Measurements from ENCODE around the gene INCA1.

Gene INCA1

DNA sequence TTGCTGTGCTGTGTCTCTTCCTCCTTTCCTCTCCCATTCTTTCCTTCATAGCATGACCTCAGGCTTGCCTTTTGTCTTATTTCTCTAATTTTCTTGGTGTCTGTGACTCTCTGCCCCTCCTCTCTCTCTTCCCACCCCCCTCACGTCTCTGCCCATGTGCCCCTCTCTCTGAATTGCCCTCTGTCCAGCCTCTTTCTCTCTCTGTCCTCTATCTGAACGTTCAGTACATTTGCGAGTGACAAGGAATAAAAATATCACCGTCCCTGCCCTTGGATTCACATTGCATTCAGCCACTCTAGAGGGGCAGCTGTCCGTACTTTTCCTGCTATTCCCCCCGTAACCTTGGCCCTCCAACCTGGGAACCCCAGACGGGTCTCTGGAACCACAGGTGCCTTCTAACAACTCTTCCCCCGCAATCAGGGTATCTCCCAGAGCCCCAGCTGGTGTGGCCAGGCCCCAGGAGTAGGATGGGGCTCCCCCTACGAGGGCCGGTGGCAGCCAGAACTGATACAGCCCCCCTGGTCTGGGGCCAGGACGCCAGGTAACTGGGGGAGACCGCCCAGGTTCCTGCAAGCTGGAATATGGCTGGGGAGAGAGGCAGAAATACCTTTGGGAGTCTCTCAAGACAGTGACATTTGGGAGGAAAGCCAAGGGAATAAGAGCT, 2.2 kb upstream of the INCA1 start:
- peak overlapping the region; percentile 84; the same call in 1 of the 2 replicates for H3K9ac ChIP-seq (ENCODE audit: low read depth, low read length)
- peak overlapping the region; percentile 93 for H3K4me2 ChIP-seq (ENCODE audit: insufficient read depth, low read length)
- DNase-seq, result no peak
- no peak overlapping the region for H3K27ac ChIP-seq (ENCODE audit: low read length)
- no peak for TF ChIP-seq EZH2 (IDR thresholded peaks at IDR 0.05; ENCODE audit: borderline replicate concordance, low read depth, low read length, severe bottlenecking)
- TF ChIP-seq, protein P1, sequence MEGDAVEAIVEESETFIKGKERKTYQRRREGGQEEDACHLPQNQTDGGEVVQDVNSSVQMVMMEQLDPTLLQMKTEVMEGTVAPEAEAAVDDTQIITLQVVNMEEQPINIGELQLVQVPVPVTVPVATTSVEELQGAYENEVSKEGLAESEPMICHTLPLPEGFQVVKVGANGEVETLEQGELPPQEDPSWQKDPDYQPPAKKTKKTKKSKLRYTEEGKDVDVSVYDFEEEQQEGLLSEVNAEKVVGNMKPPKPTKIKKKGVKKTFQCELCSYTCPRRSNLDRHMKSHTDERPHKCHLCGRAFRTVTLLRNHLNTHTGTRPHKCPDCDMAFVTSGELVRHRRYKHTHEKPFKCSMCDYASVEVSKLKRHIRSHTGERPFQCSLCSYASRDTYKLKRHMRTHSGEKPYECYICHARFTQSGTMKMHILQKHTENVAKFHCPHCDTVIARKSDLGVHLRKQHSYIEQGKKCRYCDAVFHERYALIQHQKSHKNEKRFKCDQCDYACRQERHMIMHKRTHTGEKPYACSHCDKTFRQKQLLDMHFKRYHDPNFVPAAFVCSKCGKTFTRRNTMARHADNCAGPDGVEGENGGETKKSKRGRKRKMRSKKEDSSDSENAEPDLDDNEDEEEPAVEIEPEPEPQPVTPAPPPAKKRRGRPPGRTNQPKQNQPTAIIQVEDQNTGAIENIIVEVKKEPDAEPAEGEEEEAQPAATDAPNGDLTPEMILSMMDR (IDR thresholded peaks at IDR 0.05; ENCODE audit: borderline replicate concordance, extremely low read depth, low read length, poor library complexity, severe bottlenecking), result no peak
- ATAC-seq (ENCODE audit: insufficient read depth, low read depth), result no peak
- peaks cover 37% of the 10 kb centered on the region for H3K36me3 ChIP-seq (ENCODE audit: insufficient read depth, low read length)
- H4K20me1 ChIP-seq (ENCODE audit: insufficient read depth, low read length), result no peaks in the 10 kb centered on the region
- peaks cover 9% of the 10 kb centered on the region; the same call in 1 of the 2 replicates for H3K79me2 ChIP-seq (ENCODE audit: insufficient read depth, low read length)
- no peak overlapping the region for H3K4me3 ChIP-seq (ENCODE audit: low read depth in 1 of 2, low read length in 2 of 2)
- H2AFZ ChIP-seq (ENCODE audit: low read depth, low read length), result no peak overlapping the region
- H3K9me3 ChIP-seq (ENCODE audit: insufficient read depth, low read length, severe bottlenecking), result no peaks in the 10 kb centered on the region
- no peaks in the 10 kb centered on the region for H3K27me3 ChIP-seq (ENCODE audit: insufficient read depth, low read length, poor library complexity)
- peaks cover 29% of the 10 kb centered on the region for H3K4me1 ChIP-seq (ENCODE audit: insufficient read depth, low read length)

DNA sequence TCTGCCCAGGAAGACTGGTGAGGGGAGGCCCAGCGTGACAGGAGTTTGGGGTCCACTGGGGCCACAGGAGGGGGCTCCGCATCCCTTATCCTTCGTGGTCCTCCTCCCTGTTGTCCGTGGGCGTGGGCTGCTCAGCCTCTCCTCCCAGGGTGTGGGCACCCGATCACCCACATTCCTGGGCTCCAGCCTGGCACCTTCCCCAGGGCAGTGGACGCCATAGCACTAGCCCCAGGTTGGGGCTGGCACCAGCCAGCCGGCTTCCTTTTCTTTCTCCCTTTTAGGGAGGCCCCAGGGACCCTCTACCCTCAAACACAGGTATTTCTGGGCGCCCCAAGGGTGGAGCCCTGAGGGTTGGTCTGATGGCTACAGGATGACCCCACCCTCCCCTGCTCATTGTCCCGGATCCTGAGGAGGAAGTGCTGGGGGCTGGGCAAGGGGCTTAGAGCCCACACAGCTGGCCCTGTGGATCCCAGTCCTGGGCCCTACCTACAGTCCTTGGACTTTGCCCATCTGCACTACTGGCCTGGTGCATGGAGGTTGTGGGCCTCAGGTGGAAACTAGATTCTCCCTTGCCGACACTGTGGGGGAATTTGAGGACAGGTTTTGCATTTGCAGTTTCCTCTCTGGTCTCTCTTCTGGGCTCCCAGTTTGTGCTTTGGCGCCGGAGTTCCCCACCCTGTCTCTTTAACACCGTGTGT, 1.6 kb upstream of the INCA1 start:
- DNase-seq (no peak), ATAC-seq (ENCODE audit: insufficient read depth, low read depth) (no peak)
- Histone ChIP-seq H3K36me3 (ENCODE audit: insufficient read depth, low read length) (peaks cover 30% of the 10 kb centered on the region), H3K27me3 (ENCODE audit: insufficient read depth, low read length, poor library complexity) (no peaks in the 10 kb centered on the region), H2AFZ (ENCODE audit: low read depth, low read length) (no peak overlapping the region), H3K9ac (ENCODE audit: low read depth, low read length) (peak overlapping the region; percentile 84), H3K4me2 (ENCODE audit: insufficient read depth, low read length) (peak overlapping the region; percentile 93), H3K9me3 (ENCODE audit: insufficient read depth, low read length, severe bottlenecking) (no peaks in the 10 kb centered on the region), H3K79me2 (ENCODE audit: insufficient read depth, low read length) (peaks cover 9% of the 10 kb centered on the region; the same call in 1 of the 2 replicates), H4K20me1 (ENCODE audit: insufficient read depth, low read length) (no peaks in the 10 kb centered on the region), H3K4me3 (ENCODE audit: low read depth in 1 of 2, low read length in 2 of 2) (peak overlapping the region; percentile 78 to 86; a peak in 3 of 4 replicates), H3K4me1 (ENCODE audit: insufficient read depth, low read length) (peaks cover 29% of the 10 kb centered on the region), H3K27ac (ENCODE audit: low read length) (no peak overlapping the region; the same call in 1 of the 2 replicates)
- TF ChIP-seq, protein P1 (IDR thresholded peaks at IDR 0.05; ENCODE audit: borderline replicate concordance, extremely low read depth, low read length, poor library complexity, severe bottlenecking), result no peak
- no peak for TF ChIP-seq EZH2 (IDR thresholded peaks at IDR 0.05; ENCODE audit: borderline replicate concordance, low read depth, low read length, severe bottlenecking)

DNA sequence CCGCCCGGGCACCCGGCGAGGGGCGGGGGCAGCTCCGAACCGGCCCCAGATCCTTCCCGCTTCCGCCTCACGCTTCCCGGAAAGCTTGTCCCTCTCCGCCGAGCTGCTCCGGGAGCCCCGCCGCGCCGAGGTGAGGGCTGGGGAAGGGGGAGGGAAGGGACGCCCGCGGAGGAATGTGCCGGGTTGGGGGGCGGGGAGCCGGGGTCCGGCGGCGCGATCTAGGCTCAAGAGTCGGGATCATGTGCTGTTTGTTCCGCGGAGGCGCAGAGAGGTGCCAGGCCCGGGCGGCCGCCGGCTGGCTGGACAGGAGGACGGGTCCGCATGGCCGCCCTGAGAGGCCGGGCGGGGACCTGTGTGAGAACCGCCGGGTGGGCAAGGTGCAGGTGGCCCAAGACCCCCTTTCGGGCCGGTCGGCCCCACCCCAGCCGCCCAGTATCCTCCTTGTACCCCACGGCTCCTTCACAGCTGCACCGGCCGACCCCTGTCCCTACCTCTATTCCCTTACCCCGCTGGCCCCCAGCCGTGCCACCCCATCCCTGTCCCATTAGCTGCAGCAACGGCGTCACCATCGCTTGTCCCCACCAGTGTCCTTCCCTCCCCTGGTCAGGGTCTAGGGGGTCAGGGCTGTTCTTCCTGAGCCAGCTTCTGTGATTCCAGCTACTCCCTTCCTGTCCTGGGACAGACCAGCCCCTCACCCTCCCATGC, 857 bp upstream of the INCA1 start:
- H2AFZ ChIP-seq (ENCODE audit: low read depth, low read length), result peak overlapping the region; percentile 74

More for the DNA sequence above, 857 bp upstream of the INCA1 start:
- peaks cover 23% of the 10 kb centered on the region for H3K36me3 ChIP-seq (ENCODE audit: insufficient read depth, low read length)
- ATAC-seq (ENCODE audit: insufficient read depth, low read depth), result peak; percentile 13; the same call in 1 of the 3 replicates
- peak overlapping the region; percentile 60 for H3K27ac ChIP-seq (ENCODE audit: low read length)
- H3K9me3 ChIP-seq (ENCODE audit: insufficient read depth, low read length, severe bottlenecking), result no peaks in the 10 kb centered on the region
- H3K9ac ChIP-seq (ENCODE audit: low read depth, low read length), result peak overlapping the region; percentile 84
- H4K20me1 ChIP-seq (ENCODE audit: insufficient read depth, low read length), result no peaks in the 10 kb centered on the region
- DNase-seq, result no peak
- TF ChIP-seq, protein P1 (IDR thresholded peaks at IDR 0.05; ENCODE audit: borderline replicate concordance, extremely low read depth, low read length, poor library complexity, severe bottlenecking), result no peak
- H3K27me3 ChIP-seq (ENCODE audit: insufficient read depth, low read length, poor library complexity), result no peaks in the 10 kb centered on the region
- H3K4me2 ChIP-seq (ENCODE audit: insufficient read depth, low read length), result peak overlapping the region; percentile 93
- H3K79me2 ChIP-seq (ENCODE audit: insufficient read depth, low read length), result peaks cover 9% of the 10 kb centered on the region; the same call in 1 of the 2 replicates
- H3K4me1 ChIP-seq (ENCODE audit: insufficient read depth, low read length), result peaks cover 29% of the 10 kb centered on the region
- H3K4me3 ChIP-seq (ENCODE audit: low read depth in 1 of 2, low read length in 2 of 2), result peak overlapping the region; percentile 78 to 86

Data from DND-41 (cell line).